ENCODE results near the gene NRM. TPM values are rescaled to one million over a fixed set of nuclear protein-coding genes. Genes with fewer than 3 reads are reported as not detected.

NRM gene
- total and polyA plus RNA-seq, 2 of the 13 experiments (the other 11 are each of a cell fraction or from before 2014, with no cell fraction given): 12.5 to 16.0 TPM

DNA sequence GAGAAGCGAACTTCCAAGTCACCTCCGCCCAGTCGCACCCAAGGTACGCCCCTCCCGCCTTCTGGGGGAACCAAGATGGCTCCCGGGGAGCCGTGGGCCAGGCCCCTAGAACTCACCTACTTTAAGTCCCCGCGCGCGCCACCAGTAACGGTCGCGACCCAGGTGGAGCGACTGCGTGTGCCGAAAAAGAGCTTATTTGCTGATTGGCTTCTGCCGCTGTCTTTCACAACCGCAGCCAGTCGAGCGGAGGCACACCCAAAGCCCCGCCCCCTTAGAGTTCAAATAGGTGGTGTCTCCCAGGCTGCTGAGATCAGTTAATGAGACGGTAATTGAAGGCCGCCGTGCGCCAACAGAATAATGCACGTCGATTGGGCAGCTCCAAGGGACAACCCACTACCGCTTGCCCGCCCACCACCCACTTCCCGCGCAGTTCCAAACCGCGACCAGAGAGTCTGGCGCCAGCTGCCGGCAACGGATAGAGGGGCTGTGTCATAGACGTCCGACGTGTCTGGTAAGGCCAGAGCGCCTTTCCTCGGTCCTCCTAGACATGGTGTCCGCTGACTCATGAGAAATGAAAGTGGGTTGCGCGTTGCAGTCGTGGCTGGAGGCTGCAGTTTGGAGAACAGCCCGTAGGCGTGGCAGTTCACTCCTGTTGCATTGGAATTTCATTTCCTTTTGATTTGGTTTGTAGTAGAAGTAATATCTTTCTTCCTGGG lies 26.5 kb upstream of the NRM start, which contains the start of gene MDC1 (continued):
- TF ChIP-seq, protein P1, sequence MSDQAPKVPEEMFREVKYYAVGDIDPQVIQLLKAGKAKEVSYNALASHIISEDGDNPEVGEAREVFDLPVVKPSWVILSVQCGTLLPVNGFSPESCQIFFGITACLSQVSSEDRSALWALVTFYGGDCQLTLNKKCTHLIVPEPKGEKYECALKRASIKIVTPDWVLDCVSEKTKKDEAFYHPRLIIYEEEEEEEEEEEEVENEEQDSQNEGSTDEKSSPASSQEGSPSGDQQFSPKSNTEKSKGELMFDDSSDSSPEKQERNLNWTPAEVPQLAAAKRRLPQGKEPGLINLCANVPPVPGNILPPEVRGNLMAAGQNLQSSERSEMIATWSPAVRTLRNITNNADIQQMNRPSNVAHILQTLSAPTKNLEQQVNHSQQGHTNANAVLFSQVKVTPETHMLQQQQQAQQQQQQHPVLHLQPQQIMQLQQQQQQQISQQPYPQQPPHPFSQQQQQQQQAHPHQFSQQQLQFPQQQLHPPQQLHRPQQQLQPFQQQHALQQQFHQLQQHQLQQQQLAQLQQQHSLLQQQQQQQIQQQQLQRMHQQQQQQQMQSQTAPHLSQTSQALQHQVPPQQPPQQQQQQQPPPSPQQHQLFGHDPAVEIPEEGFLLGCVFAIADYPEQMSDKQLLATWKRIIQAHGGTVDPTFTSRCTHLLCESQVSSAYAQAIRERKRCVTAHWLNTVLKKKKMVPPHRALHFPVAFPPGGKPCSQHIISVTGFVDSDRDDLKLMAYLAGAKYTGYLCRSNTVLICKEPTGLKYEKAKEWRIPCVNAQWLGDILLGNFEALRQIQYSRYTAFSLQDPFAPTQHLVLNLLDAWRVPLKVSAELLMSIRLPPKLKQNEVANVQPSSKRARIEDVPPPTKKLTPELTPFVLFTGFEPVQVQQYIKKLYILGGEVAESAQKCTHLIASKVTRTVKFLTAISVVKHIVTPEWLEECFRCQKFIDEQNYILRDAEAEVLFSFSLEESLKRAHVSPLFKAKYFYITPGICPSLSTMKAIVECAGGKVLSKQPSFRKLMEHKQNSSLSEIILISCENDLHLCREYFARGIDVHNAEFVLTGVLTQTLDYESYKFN (CRISPR knock-in tag; conservative IDR thresholded peaks at IDR 0.05): peak; percentile 78
- TF ChIP-seq SRSF9 (IDR thresholded peaks at IDR 0.05; ENCODE audit: borderline replicate concordance, insufficient read depth, low read depth, low read length, poor library complexity, severe bottlenecking): no peak
- no peak for TF ChIP-seq NCOA5 (CRISPR knock-in tag; IDR thresholded peaks at IDR 0.05)
- TF ChIP-seq, protein P2, sequence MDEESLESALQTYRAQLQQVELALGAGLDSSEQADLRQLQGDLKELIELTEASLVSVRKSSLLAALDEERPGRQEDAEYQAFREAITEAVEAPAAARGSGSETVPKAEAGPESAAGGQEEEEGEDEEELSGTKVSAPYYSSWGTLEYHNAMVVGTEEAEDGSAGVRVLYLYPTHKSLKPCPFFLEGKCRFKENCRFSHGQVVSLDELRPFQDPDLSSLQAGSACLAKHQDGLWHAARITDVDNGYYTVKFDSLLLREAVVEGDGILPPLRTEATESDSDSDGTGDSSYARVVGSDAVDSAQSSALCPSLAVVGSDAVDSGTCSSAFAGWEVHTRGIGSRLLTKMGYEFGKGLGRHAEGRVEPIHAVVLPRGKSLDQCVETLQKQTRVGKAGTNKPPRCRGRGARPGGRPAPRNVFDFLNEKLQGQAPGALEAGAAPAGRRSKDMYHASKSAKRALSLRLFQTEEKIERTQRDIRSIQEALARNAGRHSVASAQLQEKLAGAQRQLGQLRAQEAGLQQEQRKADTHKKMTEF (CRISPR knock-in tag; IDR thresholded peaks at IDR 0.05): peak; percentile 98
- TF ChIP-seq MYC (CRISPR knock-in tag; IDR thresholded peaks at IDR 0.05; ENCODE audit: borderline replicate concordance): peak; percentile 93
- TF ChIP-seq MTA3 (CRISPR knock-in tag; IDR thresholded peaks at IDR 0.05): peak; percentile 27; the same call in 1 of the 2 replicates
- TF ChIP-seq, protein P3, sequence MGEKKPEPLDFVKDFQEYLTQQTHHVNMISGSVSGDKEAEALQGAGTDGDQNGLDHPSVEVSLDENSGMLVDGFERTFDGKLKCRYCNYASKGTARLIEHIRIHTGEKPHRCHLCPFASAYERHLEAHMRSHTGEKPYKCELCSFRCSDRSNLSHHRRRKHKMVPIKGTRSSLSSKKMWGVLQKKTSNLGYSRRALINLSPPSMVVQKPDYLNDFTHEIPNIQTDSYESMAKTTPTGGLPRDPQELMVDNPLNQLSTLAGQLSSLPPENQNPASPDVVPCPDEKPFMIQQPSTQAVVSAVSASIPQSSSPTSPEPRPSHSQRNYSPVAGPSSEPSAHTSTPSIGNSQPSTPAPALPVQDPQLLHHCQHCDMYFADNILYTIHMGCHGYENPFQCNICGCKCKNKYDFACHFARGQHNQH (CRISPR knock-in tag; IDR thresholded peaks at IDR 0.05): peak; percentile 100
- no peak for TF ChIP-seq PAF1 (CRISPR knock-in tag; IDR thresholded peaks at IDR 0.05)
- no peak for TF ChIP-seq SMARCC2 (IDR thresholded peaks at IDR 0.05)
- TF ChIP-seq, protein P4, sequence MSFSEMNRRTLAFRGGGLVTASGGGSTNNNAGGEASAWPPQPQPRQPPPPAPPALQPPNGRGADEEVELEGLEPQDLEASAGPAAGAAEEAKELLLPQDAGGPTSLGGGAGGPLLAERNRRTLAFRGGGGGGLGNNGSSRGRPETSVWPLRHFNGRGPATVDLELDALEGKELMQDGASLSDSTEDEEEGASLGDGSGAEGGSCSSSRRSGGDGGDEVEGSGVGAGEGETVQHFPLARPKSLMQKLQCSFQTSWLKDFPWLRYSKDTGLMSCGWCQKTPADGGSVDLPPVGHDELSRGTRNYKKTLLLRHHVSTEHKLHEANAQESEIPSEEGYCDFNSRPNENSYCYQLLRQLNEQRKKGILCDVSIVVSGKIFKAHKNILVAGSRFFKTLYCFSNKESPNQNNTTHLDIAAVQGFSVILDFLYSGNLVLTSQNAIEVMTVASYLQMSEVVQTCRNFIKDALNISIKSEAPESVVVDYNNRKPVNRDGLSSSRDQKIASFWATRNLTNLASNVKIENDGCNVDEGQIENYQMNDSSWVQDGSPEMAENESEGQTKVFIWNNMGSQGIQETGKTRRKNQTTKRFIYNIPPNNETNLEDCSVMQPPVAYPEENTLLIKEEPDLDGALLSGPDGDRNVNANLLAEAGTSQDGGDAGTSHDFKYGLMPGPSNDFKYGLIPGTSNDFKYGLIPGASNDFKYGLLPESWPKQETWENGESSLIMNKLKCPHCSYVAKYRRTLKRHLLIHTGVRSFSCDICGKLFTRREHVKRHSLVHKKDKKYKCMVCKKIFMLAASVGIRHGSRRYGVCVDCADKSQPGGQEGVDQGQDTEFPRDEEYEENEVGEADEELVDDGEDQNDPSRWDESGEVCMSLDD (CRISPR knock-in tag; IDR thresholded peaks at IDR 0.05; ENCODE audit: borderline replicate concordance): peak; percentile 79; the same call in 1 of the 2 replicates
- TF ChIP-seq RARG (CRISPR knock-in tag; IDR thresholded peaks at IDR 0.05; ENCODE audit: low read depth): peak; percentile 37; the same call in 1 of the 2 replicates
- TF ChIP-seq, protein P5, sequence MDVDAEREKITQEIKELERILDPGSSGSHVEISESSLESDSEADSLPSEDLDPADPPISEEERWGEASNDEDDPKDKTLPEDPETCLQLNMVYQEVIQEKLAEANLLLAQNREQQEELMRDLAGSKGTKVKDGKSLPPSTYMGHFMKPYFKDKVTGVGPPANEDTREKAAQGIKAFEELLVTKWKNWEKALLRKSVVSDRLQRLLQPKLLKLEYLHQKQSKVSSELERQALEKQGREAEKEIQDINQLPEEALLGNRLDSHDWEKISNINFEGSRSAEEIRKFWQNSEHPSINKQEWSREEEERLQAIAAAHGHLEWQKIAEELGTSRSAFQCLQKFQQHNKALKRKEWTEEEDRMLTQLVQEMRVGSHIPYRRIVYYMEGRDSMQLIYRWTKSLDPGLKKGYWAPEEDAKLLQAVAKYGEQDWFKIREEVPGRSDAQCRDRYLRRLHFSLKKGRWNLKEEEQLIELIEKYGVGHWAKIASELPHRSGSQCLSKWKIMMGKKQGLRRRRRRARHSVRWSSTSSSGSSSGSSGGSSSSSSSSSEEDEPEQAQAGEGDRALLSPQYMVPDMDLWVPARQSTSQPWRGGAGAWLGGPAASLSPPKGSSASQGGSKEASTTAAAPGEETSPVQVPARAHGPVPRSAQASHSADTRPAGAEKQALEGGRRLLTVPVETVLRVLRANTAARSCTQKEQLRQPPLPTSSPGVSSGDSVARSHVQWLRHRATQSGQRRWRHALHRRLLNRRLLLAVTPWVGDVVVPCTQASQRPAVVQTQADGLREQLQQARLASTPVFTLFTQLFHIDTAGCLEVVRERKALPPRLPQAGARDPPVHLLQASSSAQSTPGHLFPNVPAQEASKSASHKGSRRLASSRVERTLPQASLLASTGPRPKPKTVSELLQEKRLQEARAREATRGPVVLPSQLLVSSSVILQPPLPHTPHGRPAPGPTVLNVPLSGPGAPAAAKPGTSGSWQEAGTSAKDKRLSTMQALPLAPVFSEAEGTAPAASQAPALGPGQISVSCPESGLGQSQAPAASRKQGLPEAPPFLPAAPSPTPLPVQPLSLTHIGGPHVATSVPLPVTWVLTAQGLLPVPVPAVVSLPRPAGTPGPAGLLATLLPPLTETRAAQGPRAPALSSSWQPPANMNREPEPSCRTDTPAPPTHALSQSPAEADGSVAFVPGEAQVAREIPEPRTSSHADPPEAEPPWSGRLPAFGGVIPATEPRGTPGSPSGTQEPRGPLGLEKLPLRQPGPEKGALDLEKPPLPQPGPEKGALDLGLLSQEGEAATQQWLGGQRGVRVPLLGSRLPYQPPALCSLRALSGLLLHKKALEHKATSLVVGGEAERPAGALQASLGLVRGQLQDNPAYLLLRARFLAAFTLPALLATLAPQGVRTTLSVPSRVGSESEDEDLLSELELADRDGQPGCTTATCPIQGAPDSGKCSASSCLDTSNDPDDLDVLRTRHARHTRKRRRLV (CRISPR knock-in tag; IDR thresholded peaks at IDR 0.05): no peak

Data from HepG2 (cell line).